HL-60 (cell line): ENCODE results near the gene R3HDM2.

Source experiments
- CTCF ChIP-seq: IDR thresholded peaks from one replicate; pipeline ENCODE4 v1.5.1; 2011; ENCODE audit warnings: low read length, control low read depth, inconsistent platforms; ENCODE audit not compliant: insufficient read depth
- POLR2AphosphoS5 ChIP-seq: IDR thresholded peaks from 2 replicates; pipeline ENCODE4 v1.6.1; 2012; ENCODE audit warnings: low read depth

- no peak for TF ChIP-seq POLR2AphosphoS5
- no peak for TF ChIP-seq CTCF
These were observed 169.4 kb downstream of the R3HDM2 start for GRCh38 chr12:57261428-57261865.
